IPS-11a (cell line): ENCODE measurements around the gene EFCC1.

Experiments used
- H3K4me3 ChIP-seq: one replicate; pipeline ENCODE4 v1.5.1; 2013; ENCODE audit warnings: low read depth, low read length, control low read depth

Gene EFCC1

DNA sequence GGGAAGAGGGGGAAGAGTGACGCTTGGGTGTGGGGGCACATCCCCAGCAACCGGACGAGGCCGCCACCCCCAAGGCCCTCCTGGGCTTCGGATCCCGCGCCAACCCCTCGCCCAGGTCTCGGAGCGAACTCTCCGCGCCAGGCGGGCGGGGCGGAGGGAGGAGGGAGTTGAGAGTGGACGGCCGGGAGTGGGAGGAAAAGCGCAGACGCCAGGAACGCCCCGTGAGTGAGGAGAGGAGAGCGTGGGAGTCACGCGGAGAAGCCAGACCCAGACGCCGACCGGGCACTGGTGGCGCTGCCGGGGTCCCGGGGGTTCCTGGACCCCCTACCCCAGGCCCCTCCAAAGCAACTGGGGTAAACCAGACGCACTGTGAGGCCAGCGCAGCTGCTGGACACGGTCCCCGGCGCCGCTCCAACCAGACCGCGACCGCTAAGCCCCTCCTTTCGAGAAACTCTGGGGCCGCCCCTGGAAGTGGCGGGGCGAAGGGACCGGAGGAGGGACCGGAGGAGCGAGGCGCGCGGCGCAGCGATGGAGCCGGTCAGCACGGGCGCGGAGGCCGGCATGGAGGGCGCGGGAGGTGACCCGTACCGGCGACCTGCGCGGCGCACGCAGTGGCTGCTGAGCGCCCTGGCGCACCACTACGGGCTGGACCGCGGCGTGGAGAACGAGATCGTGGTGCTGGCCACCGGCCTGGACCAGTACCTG lies at the start of gene EFCC1:
TSS of gene EFCC1 (plus strand) at position 204 of the 705 bp plus-strand sequence. CDS start at position 529, 325 bp downstream.
- peak within 1 kb of the TSS; percentile 59 for H3K4me3 ChIP-seq

GRCh38 chr3:128956440-128956839 lies 44.7 kb upstream of the EFCC1 start:
- no peak overlapping the region for H3K4me3 ChIP-seq

DNA sequence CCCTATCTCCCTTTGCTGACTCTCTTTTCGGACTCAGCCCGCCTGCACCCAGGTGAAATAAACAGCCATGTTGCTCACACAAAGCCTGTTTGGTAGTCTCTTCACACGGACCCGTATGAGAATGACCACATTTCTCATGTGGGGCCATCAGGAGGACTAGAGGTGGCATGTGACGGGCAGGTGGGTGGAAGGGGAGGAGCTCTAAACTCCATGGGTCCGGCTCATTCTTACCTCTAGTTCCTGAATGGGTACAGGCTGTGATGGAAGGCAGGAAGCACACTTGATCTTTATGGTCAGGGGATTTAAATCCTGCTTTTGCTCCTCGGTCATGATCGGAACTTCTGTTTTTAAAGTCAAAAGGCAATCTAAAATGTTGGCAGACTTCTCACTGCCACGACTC lies 35.8 kb upstream of the EFCC1 start:
- H3K4me3 ChIP-seq: no peak overlapping the region

DNA sequence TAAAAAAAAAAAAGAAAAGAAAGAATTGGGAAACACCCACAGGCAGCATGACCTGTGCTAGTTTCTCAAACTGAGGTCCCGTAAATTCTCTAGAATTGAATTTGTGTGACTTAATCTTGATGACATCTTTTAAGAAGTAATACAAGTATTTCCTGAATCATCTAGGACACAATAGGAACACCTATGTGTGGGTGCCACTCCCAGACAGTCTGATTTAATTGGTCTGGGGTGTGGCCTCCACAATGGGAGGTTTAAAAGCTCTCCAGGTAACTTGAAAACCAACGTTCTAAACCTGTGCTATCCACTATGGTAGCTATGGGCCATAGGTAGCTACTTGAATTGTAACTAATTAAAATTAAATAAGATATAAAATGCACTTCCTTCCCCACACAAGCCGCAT lies 35.3 kb upstream of the EFCC1 start:
- H3K4me3 ChIP-seq: no peak overlapping the region

GRCh38 chr3:128967748-128968355 lies 33.3 kb upstream of the EFCC1 start:
- no peak overlapping the region for H3K4me3 ChIP-seq

GRCh38 chr3:128969993-128970739 lies 30.9 kb upstream of the EFCC1 start:
- H3K4me3 ChIP-seq: no peak overlapping the region

- H3K4me3 ChIP-seq: no peak overlapping the region
These were observed 30.4 kb upstream of the EFCC1 start for GRCh38 chr3:128970740-128971047.

- H3K4me3 ChIP-seq: no peak overlapping the region
These were observed 29.5 kb upstream of the EFCC1 start for GRCh38 chr3:128971421-128972100.

- H3K4me3 ChIP-seq: no peak overlapping the region
These were observed 27.0 kb upstream of the EFCC1 start for GRCh38 chr3:128973988-128974564.

- no peak overlapping the region for H3K4me3 ChIP-seq
These were observed 25.8 kb upstream of the EFCC1 start for GRCh38 chr3:128975276-128975675.

DNA sequence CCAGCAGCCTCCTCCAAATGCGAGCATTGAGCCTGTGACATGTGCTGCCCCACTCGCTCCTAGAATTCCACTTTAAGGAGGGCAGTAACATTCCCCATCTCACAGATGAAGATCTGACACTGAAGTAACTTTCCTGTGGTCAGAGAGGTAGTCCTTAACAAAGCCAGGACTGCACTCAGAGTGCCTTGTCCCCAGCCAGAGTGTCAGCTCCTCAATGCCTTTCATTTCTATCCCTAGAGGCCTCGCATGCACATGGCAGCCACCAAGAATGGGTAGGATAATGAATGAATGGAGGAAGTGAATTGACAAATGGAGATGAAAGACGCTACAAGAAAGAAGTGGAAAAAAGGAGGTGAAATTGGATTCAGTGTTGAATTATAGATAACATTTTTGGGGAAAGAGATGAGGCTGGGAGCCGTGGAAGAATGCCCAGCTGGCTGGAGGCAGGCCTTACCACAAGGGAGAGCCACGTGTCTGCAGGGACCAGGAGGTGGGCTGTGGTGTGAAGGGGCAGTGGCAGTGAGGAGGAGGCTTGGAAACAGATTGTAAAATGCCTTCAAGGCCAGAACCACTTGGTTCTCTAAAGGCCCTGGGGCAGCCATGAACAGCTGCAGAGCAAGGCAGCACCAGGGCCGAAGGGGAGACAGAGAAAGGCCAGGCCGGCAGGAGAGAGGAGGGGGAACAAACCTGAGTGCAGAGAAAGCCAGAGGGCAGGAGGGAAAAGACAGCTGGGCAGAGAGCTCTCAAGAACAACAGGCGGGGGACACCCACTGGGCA lies 17.6 kb upstream of the EFCC1 start:
- H3K4me3 ChIP-seq: no peak overlapping the region

GRCh38 chr3:128984596-128984995 lies 16.5 kb upstream of the EFCC1 start:
- H3K4me3 ChIP-seq: no peak overlapping the region

GRCh38 chr3:128987302-128988100 lies 13.6 kb upstream of the EFCC1 start:
- no peak overlapping the region for H3K4me3 ChIP-seq

DNA sequence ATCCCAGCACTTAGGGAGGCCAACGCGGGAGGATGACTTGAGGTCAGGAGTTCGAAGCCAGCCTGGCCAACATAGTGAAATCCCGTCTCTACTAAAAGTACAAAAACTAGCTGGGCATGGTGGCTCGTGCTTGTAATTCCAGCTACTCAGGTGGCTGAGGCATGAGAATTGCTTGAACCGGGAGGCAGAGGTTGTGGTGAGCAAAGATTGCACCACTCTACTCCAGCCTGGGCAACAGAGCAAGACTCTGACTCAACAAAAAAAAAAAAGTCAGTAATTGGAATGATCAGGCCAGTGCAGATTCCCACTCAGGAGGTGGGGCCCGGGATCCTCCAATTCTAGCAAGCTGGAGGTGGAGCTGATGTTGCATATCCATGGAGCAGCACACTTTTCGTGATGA lies 12.8 kb upstream of the EFCC1 start:
- no peak overlapping the region for H3K4me3 ChIP-seq

- H3K4me3 ChIP-seq: no peak overlapping the region
These were observed 9.7 kb upstream of the EFCC1 start for GRCh38 chr3:128991355-128991895.

DNA sequence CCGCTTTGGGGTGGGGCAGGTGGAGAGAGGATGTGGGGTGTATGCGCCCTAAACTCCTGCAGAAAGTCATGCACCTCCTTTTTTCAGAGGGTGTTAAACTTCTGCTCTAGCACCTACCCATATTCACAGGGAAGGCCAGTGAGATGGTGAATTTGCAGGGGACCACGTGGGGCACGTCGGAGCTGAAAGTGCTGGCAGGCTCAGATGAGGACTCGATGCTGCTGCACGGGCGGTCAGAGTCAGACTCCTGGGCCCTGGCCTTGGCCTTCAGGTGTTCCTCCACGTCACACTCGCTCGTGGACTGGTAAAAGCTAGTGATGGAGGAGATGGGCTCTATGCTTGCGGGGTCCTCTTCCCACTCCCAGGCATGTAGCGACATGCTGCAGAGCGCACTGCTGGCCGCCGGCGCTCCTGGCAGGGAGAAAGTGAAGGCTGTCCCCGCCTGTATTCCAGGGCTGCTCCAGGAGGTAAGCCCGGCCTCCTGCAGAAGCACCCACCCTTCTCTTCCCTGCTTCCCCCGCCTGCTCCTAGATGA lies 8.1 kb upstream of the EFCC1 start:
- H3K4me3 ChIP-seq: peak overlapping the region; percentile 28

DNA sequence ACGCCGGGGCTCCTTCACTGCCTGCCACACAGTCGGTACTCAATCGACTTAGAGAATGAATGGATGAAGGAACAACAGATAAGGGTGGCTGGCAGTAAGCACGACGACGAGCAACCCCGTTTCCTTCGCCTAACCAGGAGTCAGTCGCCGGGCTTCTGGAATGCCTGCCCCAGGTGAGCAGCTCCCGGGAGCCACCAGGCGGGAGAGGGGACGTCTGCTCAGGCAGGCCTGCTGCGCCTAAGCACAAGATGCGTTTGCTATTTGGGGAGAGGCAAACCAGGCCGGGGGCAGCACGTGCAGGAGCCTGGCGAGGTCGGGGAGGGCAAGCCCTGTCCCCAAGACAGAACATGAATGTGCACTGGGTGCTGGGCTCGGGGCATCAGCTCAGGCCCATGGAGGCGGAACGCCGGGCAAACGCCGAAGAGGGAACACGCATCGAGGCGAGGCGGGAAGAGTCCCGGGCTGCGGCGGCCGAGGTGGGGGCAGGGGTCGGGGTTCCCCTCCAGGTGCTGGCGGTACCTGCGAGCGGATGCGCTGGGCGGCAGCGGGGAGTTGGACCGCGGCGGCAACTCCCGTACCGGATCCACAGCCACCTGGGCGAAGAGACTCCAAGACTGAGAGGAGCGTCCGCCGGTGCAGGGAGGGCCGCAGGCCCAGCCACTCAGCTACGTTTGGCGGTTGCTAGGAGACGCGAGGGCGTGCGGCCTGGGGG lies 7.5 kb upstream of the EFCC1 start, which contains the start of gene CFAP92:
TSS of gene CFAP92 (minus strand) at position 616 of the 712 bp plus-strand sequence. CDS start 772 bp downstream, outside the sequence.
- H3K4me3 ChIP-seq: peak within 1 kb of the TSS; percentile 28

DNA sequence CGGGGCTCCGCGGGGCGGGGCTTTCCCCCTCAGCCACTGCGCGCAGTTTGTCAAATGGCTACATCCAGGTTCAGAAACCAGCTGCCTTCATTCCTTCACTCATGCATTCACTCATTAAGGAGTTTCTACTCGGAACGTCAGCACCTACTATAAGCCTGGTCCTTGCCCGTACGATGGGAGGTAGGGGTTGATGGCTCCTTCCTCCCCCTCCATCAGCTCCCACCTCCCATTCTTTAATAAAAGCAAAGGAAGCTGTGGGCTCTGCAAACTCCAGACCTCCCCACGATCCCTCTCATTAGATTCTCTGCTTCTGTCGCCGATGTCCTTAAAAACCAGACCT lies 7.0 kb upstream of the EFCC1 start:
- no peak overlapping the region for H3K4me3 ChIP-seq
